Pancreas (tissue), 10 donors: Measurements from ENCODE around the gene HIP1R. TPM values are rescaled to one million over a fixed set of nuclear protein-coding genes. Genes with fewer than 3 reads are reported as not detected.
A peak's percentile ranks its signal among the peaks of the same experiment; 100 is the strongest.

Experiments
- ATAC-seq, 4 donors: fragments of 200-7000 bp; cut with Tn5 transposase; one replicate each; pipeline versions ENCODE4 v1.8.0 to v1.9.1; 2020; ENCODE audit warnings: mild to moderate bottlenecking in 4 of 4, moderate library complexity in 4 of 4
- DNase-seq, 6 donors: peaks; one replicate each; pipeline ENCODE4 v3.0.0-alpha.2; 2020
- FAIRE-seq: peaks from 2 replicates; lab custom pipeline; 2012; peaks lifted over from hg19 to GRCh38; lab: Jason Lieb, UNC
- H3K27ac ChIP-seq, 4 donors: fragments of 200-600 bp; sonication (generic); 1 replicate in 3 of 4; 2 replicates in 1 of 4; pipeline versions ENCODE4 v1.5.0 to v1.8.0; 2020
- H3K27me3 ChIP-seq, 4 donors: fragments of 200-600 bp; one replicate each; pipeline ENCODE4 v1.8.0; 2021
- H3K36me3 ChIP-seq, 3 donors: fragments of 200-600 bp; sonication (generic) in 1 of 3; one replicate each; pipeline versions ENCODE4 v1.5.0 to v1.8.0; 2020 to 2021
- H3K4me1 ChIP-seq, 3 donors: fragments of 200-600 bp; one replicate each; pipeline ENCODE4 v1.8.0; 2021
- H3K4me3 ChIP-seq, 4 donors: fragments of 200-600 bp; sonication (generic) in 2 of 4; one replicate each; pipeline versions ENCODE4 v1.5.0 to v1.8.0; 2020 to 2021
- H3K9me3 ChIP-seq, 4 donors: fragments of 200-600 bp; one replicate each; pipeline ENCODE4 v1.8.0; 2021
- WGBS, 2 donors: extraction: QIAGEN DNeasy Blood & Tissue Kit; methylation state at CpG; one replicate each; pipeline ENCODE4 v1.1.7; 2013; 5-methylcytosine and 5-hydroxymethylcytosine counted together
- intact Hi-C, 3 donors: fragments of 100-400 bp; cut with DNase I; formaldehyde crosslinking; loops; one replicate each; pipeline versions ENCODE4 v1.11.1 to v1.14.2; 2022
- polyA plus RNA-seq, 2 donors: library from polyadenylated mRNA; stranded (reverse); fragments of 200-250 nt; gene quantifications; one replicate each; pipeline ENCODE4 v1.2.3, GENCODE V29; 2013
- total RNA-seq, 6 donors: library from RNA; stranded (reverse); fragmentation: NEBNext Ultra II Directional in 4 of 6; extraction: Animal tissue kit (Norgen Biotek cat#: 25700) in 4 of 6; gene quantifications; one replicate each; pipeline versions ENCODE4 v1.2.1 to v1.2.4, GENCODE V29; 2021 to 2023
- TF ChIP-seq, protein P1 (sequence below), 4 donors: fragments of 200-600 bp; sonication (generic) in 3 of 4; IDR thresholded peaks; one replicate each; pipeline versions ENCODE4 v1.5.0 to v1.8.0; 2021; ENCODE audit warnings: antibody characterized with exemption in 4 of 4
- donor health status: healthy with polysubstance abuse.
- donor health status: DM: no; HTN: no; CAD: no; lungs with moderate emphysema.
- donor health status: DM: no; HTN: no; CAD: no.
- donor health status: control.
- donor health status: control.
- donor health status: Bipolar disorder and iron deficiency.
- donor health status: DM: yes; HTN: yes; CAD: no.
- donor health status: DM: no; HTN: no; CAD: no.
- donor health status: DM: no; HTN: no; CAD: no.
- donor health status: DM: yes; HTN: yes; CAD: no.

HIP1R gene
- total and polyA plus RNA-seq, 8 donors, result 41.0 to 206 (median 50.8) TPM

DNA sequence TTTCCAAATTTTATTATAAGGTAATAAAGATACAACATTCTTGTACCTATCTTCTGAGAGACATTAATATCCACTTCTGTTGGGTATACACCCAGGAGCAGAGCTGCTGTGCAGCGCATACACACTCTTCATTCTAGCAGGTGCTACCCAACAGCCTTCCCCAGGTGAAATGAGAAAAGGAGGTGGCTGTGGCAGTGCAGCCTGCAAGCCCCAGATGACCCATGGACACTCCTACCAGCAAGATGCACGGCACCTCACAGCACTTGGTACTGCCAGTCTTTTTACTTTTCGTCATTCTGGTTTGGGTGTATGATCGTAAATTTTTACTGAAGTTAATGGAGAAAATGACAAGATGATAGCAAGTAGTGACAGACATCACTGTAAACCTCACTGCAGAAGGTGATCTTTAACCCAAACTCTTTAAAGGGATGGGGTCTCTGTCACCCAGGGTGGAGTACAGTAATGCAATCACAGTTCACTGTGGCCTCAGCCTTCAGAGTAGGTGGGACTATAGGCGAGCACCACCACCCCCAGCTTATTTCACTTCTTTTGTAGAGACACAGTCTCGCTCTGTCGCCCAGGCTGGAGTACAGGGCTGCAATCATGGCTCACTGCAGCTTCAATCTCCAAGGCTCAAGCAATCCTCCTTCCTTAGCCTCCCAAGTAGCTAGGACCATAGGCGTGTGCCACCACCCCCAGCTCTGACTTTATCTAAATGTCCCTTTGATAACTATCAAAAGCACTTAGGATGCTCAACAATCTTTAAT, 34.1 kb downstream of the HIP1R start:
- Histone ChIP-seq H3K4me1 (peaks cover 47 to 84% (median 68%) of the 10 kb centered on the region in 3 donors), H3K4me3 (no peak overlapping the region), H3K27me3 (no peaks in the 10 kb centered on the region), H3K36me3 (peaks cover 0 to 15% (median 0%) of the 10 kb centered on the region in 3 donors), H3K27ac (peak overlapping the region in 1 of 4 donors; percentile 63), H3K9me3 (no peaks in the 10 kb centered on the region)
- FAIRE-seq, result no peak
- TF ChIP-seq, protein P1, sequence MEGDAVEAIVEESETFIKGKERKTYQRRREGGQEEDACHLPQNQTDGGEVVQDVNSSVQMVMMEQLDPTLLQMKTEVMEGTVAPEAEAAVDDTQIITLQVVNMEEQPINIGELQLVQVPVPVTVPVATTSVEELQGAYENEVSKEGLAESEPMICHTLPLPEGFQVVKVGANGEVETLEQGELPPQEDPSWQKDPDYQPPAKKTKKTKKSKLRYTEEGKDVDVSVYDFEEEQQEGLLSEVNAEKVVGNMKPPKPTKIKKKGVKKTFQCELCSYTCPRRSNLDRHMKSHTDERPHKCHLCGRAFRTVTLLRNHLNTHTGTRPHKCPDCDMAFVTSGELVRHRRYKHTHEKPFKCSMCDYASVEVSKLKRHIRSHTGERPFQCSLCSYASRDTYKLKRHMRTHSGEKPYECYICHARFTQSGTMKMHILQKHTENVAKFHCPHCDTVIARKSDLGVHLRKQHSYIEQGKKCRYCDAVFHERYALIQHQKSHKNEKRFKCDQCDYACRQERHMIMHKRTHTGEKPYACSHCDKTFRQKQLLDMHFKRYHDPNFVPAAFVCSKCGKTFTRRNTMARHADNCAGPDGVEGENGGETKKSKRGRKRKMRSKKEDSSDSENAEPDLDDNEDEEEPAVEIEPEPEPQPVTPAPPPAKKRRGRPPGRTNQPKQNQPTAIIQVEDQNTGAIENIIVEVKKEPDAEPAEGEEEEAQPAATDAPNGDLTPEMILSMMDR (IDR thresholded peaks at IDR 0.05), result no peak
- peak in 1 of 6 donors; percentile 28 for DNase-seq
- intact Hi-C loops, result loop anchor here in 1 of 3 donors (10.0 kb wide), 1 partner anchor 365 kb away; the partner anchor contains the start of genes MPHOSPH9 and MTRFR
- ATAC-seq, result no peak
- WGBS, 2 donors, result 94 to 96% methylated on average over 8 of the region's 8 CpGs

DNA sequence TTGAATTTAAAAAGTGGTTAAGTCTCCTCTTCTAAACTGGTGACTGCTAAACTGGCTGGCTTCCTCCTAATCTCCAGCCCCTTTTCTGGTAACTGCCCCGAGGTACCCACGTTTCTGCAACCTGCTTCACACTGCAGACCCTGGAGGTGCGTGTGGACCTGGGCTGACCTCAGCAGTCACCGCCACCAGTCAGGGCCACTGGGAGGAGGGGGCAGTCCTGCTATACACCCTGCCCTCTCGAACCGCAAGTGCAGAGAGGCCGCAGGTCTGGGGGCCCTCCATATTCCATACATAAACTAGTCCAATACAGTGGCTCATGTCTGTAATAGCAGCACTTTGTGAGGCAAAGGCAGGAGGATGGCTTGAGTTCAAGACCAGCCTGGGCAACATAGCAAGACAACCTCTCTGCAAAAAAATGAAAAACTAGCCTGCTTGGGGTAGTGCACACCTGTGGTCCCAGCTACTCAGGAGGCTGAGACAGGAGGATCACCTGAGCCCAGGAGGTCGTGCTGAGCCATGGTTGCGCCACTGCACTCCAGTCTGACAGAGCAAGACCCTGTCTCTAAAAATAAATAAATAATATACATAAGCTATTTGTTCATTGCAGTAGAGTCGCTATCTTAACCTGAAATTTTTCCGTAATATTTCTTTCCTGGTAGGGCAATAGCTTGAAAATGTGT, 35.0 kb downstream of the HIP1R start:
- no peak for ATAC-seq
- Histone ChIP-seq H3K27me3 (no peaks in the 10 kb centered on the region), H3K4me1 (peaks cover 46 to 82% (median 68%) of the 10 kb centered on the region in 3 donors), H3K4me3 (no peak overlapping the region), H3K27ac (peak overlapping the region; percentile 59 to 91 (median 76)), H3K9me3 (no peaks in the 10 kb centered on the region), H3K36me3 (peaks cover 0 to 15% (median 0%) of the 10 kb centered on the region in 3 donors)
- peak in 3 of 6 donors; percentile 11 to 48 (median 13) for DNase-seq
- 84 to 87% methylated on average over 11 of the region's 11 CpGs for WGBS, 2 donors
- intact Hi-C loops, result no loop called here
- TF ChIP-seq, protein P1 (IDR thresholded peaks at IDR 0.05), result no peak
- no peak for FAIRE-seq

DNA sequence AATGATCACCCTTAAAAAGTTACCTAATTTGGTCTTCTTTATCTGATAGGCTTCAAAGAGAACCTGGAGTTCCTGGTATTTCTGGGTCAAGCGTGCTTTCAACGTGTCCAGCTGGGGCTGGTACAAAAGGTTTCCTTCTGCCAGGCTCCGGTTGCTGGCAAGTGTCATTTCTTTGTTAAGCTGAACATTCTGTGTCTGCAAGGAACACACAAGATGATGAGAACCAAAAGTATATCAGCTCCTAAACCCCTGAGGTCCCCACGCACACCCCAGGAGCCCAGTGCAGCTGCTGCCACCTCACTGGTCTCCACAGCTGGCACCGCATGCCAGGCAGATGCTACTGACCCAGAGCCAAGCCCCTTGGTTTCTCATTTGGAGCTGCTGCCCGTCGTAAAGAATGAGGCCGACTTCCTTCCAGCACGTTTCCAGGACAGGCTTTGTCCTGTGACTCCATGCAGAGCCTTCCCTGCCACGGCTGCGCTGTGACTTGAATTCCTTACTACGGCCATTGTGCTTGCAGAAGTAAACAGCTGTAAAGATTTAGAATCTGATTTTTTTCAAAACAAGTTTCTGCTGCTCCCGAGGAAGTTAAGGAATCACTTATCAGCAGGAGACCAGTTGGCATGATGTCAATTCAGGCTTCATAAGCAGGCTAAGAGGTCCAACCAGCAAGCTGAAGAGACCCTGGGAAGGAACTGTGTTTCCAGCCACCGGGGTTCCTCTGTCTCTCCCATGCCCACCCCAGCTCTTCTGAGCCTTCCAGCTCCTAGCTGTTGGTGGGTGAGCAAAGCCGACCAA, 35.8 kb downstream of the HIP1R start:
- ATAC-seq (peak in 2 of 4 donors; percentile 0 to 12), FAIRE-seq (no peak)
- TF ChIP-seq, protein P1 (IDR thresholded peaks at IDR 0.05), result no peak

DNA sequence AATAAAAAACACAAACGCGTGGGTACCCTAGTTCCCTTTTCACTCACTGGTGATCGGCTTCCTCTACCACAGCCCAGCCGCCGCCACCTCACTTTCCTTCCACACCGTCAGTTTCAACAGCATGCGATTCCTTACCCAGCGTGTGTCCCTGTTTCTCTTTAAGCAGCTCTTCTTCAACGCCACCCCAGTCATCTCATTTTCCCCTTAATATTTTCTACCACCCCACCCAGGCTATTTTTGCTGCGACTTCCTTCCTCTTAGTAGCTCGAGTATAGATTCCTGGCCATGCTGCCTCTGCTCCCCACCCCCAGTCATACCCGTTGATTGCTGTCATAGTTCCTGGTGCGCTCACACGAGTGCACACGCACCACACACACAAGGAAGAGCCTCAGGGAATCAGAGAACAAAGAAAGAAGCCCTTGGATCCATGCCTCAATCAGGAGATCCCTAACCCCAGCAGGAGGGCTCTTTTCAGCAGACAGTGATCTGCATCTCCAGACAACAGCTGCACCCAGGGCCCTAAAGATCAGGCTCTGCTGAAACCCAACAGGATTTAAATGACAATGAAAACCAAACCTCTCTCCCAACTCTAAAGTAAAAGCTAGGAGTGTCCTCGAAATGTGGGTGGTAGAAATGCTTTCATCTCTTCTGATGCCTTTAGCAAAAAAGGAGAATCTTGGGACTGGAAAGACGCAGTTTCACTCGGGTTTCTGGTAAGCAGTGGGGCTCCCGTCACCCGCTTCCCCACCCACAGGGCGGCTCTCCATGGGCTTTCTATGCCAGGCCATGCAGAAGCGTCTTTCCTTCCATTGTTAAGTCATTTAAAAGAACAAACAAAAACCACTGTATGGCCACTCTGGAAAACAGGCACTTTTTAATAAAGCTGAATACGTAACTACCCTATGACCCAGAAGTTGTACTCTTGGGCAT, 36.9 kb downstream of the HIP1R start:
- Histone ChIP-seq H3K4me1 (peaks cover 41 to 65% (median 54%) of the 10 kb centered on the region in 3 donors), H3K27ac (peak overlapping the region; percentile 59 to 91 (median 76)), H3K27me3 (no peaks in the 10 kb centered on the region), H3K4me3 (peak overlapping the region in 1 of 4 donors; percentile 11), H3K36me3 (peaks cover 0 to 15% (median 0%) of the 10 kb centered on the region in 3 donors), H3K9me3 (no peaks in the 10 kb centered on the region)
- DNase-seq (peak in 4 of 6 donors; percentile 40 to 57 (median 48)), ATAC-seq (peak in 3 of 4 donors; percentile 36 to 73 (median 38)), FAIRE-seq (no peak)
- 50 to 51% methylated on average over 23 of the region's 23 CpGs for WGBS, 2 donors
- intact Hi-C loops, result no loop called here
- TF ChIP-seq, protein P1 (IDR thresholded peaks at IDR 0.05), result no peak

More for the DNA sequence above, 35.8 kb downstream of the HIP1R start:
- Histone ChIP-seq H3K9me3 (no peaks in the 10 kb centered on the region), H3K27me3 (no peaks in the 10 kb centered on the region), H3K36me3 (peaks cover 0 to 15% (median 0%) of the 10 kb centered on the region in 3 donors), H3K27ac (peak overlapping the region; percentile 59 to 91 (median 76)), H3K4me1 (peaks cover 38 to 74% (median 63%) of the 10 kb centered on the region in 3 donors), H3K4me3 (peak overlapping the region in 1 of 4 donors; percentile 11)
- WGBS, 2 donors, result 17 to 19% methylated on average over 15 of the region's 15 CpGs
- intact Hi-C loops, result no loop called here
- DNase-seq, result peak in 4 of 6 donors; percentile 27 to 60 (median 48)
